HepG2 (cell line): ENCODE data around the gene PIRT. TPM values are rescaled to one million over a fixed set of nuclear protein-coding genes. Genes with fewer than 3 reads are reported as not detected.

Experiments
- ATAC-seq: fragments of 200-7000 bp; cut with Tn5 transposase; 3 replicates; pipeline ENCODE4 v1.9.1; 2020; ENCODE audit warnings: mild to moderate bottlenecking, moderate library complexity
- BruUV-seq: library from RNA; stranded (reverse); fragments of 400-500 nt; replicated peaks from 2 replicates; lab custom pipeline; 2021; lab: Mats Ljungman, UMichigan
- CTCF ChIA-PET: fragments of 300-600 bp; formaldehyde crosslinking; extraction: SDS; loops from one replicate; lab custom pipeline; 2021; ENCODE audit warnings: low total read pairs, inconsistent platforms, low intra/inter-chr PET ratio; lab: Yijun Ruan, JAX
- POLR2A ChIA-PET: fragments of 350-600 bp; sonication (Branson Sonifier 250); formaldehyde crosslinking; loops from one replicate; lab custom pipeline; 2020; ENCODE audit warnings: antibody characterized with exemption, inconsistent platforms; lab: Yijun Ruan, JAX
- DNase-seq: peaks from one replicate; pipeline ENCODE4 v3.0.0-alpha.2; 2015; ENCODE audit warnings: low spot score
- FAIRE-seq: peaks from 3 replicates; lab custom pipeline; 2011; peaks lifted over from hg19 to GRCh38; lab: Jason Lieb, UNC
- H2AFZ ChIP-seq: one replicate; pipeline ENCODE4 v1.6.1; 2011; ENCODE audit warnings: low read length, inconsistent platforms
- H3K27ac ChIP-seq: fragments of 300-600 bp; 3 replicates; pipeline ENCODE4 v1.8.0; 2011; ENCODE audit warnings: mixed run types, mild to moderate bottlenecking, mixed read lengths, low read length, inconsistent platforms; ENCODE audit not compliant: insufficient read depth; ENCODE audit errors: extremely low read length
- H3K27me3 ChIP-seq, 2 experiments: fragments of 200-600 bp in 1 of 2; 2 replicates in 1 of 2; 3 replicates in 1 of 2; pipeline versions ENCODE4 v1.6.0 to v1.8.0; 2011; ENCODE audit warnings: low read length in 2 of 2, mild to moderate bottlenecking in 2 of 2, moderate library complexity in 2 of 2, inconsistent platforms in 1 of 2; ENCODE audit not compliant: insufficient read depth in 2 of 2, control insufficient read depth in 1 of 2
- H3K36me3 ChIP-seq, 2 experiments: fragments of 200-600 bp in 1 of 2; replicated peaks in 1 of 2; 2 replicates in 1 of 2; 3 replicates in 1 of 2; pipeline versions ENCODE4 v1.5.1 to v1.8.0; 2011; ENCODE audit warnings: low read length in 2 of 2, inconsistent platforms in 1 of 2; ENCODE audit not compliant: insufficient read depth in 2 of 2, control insufficient read depth in 1 of 2
- H3K4me1 ChIP-seq: 2 replicates; pipeline ENCODE4 v1.5.1; 2012; ENCODE audit warnings: low read length, inconsistent platforms; ENCODE audit not compliant: insufficient read depth
- H3K4me2 ChIP-seq: 2 replicates; pipeline ENCODE4 v1.6.0; 2011; ENCODE audit warnings: low read depth, low read length, inconsistent platforms
- H3K4me3 ChIP-seq, 3 experiments: fragments of 200-600 bp in 1 of 3; sonication (generic), shearing (Covaris generic) in 1 of 3; replicated peaks in 1 of 3; 2 replicates each; pipeline ENCODE4 v1.5.1; 2011 to 2016; ENCODE audit warnings: low read length in 3 of 3, inconsistent platforms in 2 of 3, low read depth in 2 of 3, mild to moderate bottlenecking in 2 of 3, control low read depth in 1 of 3, mixed read lengths in 1 of 3; ENCODE audit not compliant: insufficient read depth in 1 of 3
- H3K79me2 ChIP-seq: one replicate; pipeline ENCODE4 v1.6.1; 2011; ENCODE audit warnings: low read length, inconsistent platforms; ENCODE audit not compliant: insufficient read depth
- H3K9ac ChIP-seq: 2 replicates; pipeline ENCODE4 v1.6.0; 2011; ENCODE audit warnings: mild to moderate bottlenecking, low read depth, low read length, inconsistent platforms; ENCODE audit not compliant: insufficient read depth
- H3K9me3 ChIP-seq: 2 replicates; pipeline ENCODE4 v1.5.1; 2012; ENCODE audit warnings: mild to moderate bottlenecking, low read length
- H4K20me1 ChIP-seq: 2 replicates; pipeline ENCODE4 v1.6.0; 2011; ENCODE audit warnings: inconsistent platforms, mild to moderate bottlenecking, low read length, moderate library complexity; ENCODE audit not compliant: insufficient read depth
- CREBL2 ChIP-seq: sonication (generic); formaldehyde crosslinking; IDR thresholded peaks from 2 replicates; pipeline ENCODE4 v1.8.1; 2023; ENCODE audit warnings: missing genetic modification reagents, mild to moderate bottlenecking, borderline replicate concordance
- GATAD1 ChIP-seq: IDR thresholded peaks from 2 replicates; pipeline ENCODE4 v1.6.1; 2016; ENCODE audit warnings: missing genetic modification reagents, missing compliant biosample characterization
- MNT ChIP-seq: fragments of 450-650 bp; IDR thresholded peaks from 2 replicates; pipeline ENCODE4 v1.6.1; 2016
- NFRKB ChIP-seq: fragments of 450-650 bp; IDR thresholded peaks from 2 replicates; pipeline ENCODE4 v1.6.1; 2017
- NR2C2 ChIP-seq: sonication (generic); formaldehyde crosslinking; IDR thresholded peaks from 2 replicates; pipeline ENCODE4 v1.4.0; 2020; ENCODE audit warnings: missing genetic modification reagents, mild to moderate bottlenecking, moderate library complexity, borderline replicate concordance
- POLR2AphosphoS5 ChIP-seq: IDR thresholded peaks from 2 replicates; pipeline ENCODE4 v1.6.1; 2012; ENCODE audit warnings: low read depth, low read length
- RARG ChIP-seq: sonication (generic); formaldehyde crosslinking; IDR thresholded peaks from 2 replicates; pipeline ENCODE4 v1.4.0; 2020; ENCODE audit warnings: low read depth, mild to moderate bottlenecking, missing genetic modification reagents
- SOX5 ChIP-seq: IDR thresholded peaks from 2 replicates; pipeline ENCODE4 v1.6.1; 2016; ENCODE audit warnings: borderline replicate concordance
- ZKSCAN8 ChIP-seq: IDR thresholded peaks from 2 replicates; pipeline ENCODE4 v1.6.1; 2016; ENCODE audit warnings: borderline replicate concordance, missing genetic modification reagents, missing compliant biosample characterization
- ZNF18 ChIP-seq: sonication (generic); formaldehyde crosslinking; IDR thresholded peaks from 2 replicates; pipeline ENCODE4 v1.8.0; 2022; ENCODE audit warnings: mild to moderate bottlenecking, missing genetic modification reagents; ENCODE audit not compliant: insufficient replicate concordance
- ZNF232 ChIP-seq: sonication (generic); formaldehyde crosslinking; IDR thresholded peaks from 2 replicates; pipeline ENCODE4 v1.4.0; 2020; ENCODE audit warnings: missing genetic modification reagents, borderline replicate concordance
- ZNF331 ChIP-seq: sonication (generic); formaldehyde crosslinking; IDR thresholded peaks from 2 replicates; pipeline ENCODE4 v1.4.0; 2020; ENCODE audit warnings: missing genetic modification reagents
- ZNF652 ChIP-seq: IDR thresholded peaks from 2 replicates; pipeline ENCODE4 v1.6.1; 2016; ENCODE audit warnings: low read depth, borderline replicate concordance
- ZNF720 ChIP-seq: sonication (generic); formaldehyde crosslinking; IDR thresholded peaks from 2 replicates; pipeline ENCODE4 v1.4.0; 2020; ENCODE audit warnings: missing genetic modification reagents
- ZNF775 ChIP-seq: sonication (generic); formaldehyde crosslinking; IDR thresholded peaks from 2 replicates; pipeline ENCODE4 v1.4.0; 2020; ENCODE audit warnings: missing genetic modification reagents, mild to moderate bottlenecking, moderate library complexity, borderline replicate concordance
- ZNF816 ChIP-seq: sonication (generic); formaldehyde crosslinking; IDR thresholded peaks from 2 replicates; pipeline ENCODE4 v1.8.0; 2022; ENCODE audit warnings: missing genetic modification reagents, mild to moderate bottlenecking, borderline replicate concordance
- WGBS: methylation state at CpG from one replicate; pipeline ENCODE4 v1.1.6; 2017; ENCODE audit warnings: low lambda C conversion rate; 5-methylcytosine and 5-hydroxymethylcytosine counted together
- in situ Hi-C: cut with HindIII; loops from 2 replicates; pipeline ENCODE4 v1.10.0; 2017; ENCODE audit warnings: low pct_unique_long_range_greater_than_20kb; ENCODE audit not compliant: extremely low pct_ligation_motif_present
- intact Hi-C: fragments of 100-400 bp; cut with micrococcal nuclease; formaldehyde crosslinking; loops from one replicate; pipeline ENCODE4 v1.10.0; 2022; ENCODE audit not compliant: unreplicated experiment
- polyA plus RNA-seq, 8 experiments: library from polyadenylated mRNA; depleted of rRNA in 3 of 8; stranded (reverse) in 7 of 8; unstranded in 1 of 8; fragments of >200 nt; fragmentation: Illumina TruSeq in 4 of 8; extraction: Trizol in 4 of 8; gene quantifications; 2 replicates each; pipeline versions ENCODE4 v1.2.1 to v1.2.3, GENCODE V29; 2011 to 2016; ENCODE audit warnings: low read depth in 4 of 8, missing spikeins in 1 of 8, mixed read lengths in 1 of 8; ENCODE audit not compliant: insufficient read depth in 1 of 8
- total RNA-seq, 5 experiments: library from RNA; depleted of rRNA; stranded (reverse); fragments of >200 nt; fragmentation: Illumina TruSeq; extraction: Trizol; gene quantifications; 2 replicates each; pipeline ENCODE4 v1.2.3, GENCODE V29; 2016; ENCODE audit warnings: low read depth in 1 of 5

The PIRT gene
- total and polyA plus RNA-seq, 2 of the 13 experiments (the other 11 are each of a cell fraction or from before 2014, with no cell fraction given) = not detected

GRCh38 chr17:10812674-10813073 lies 25.2 kb downstream of the PIRT start:
- POLR2A ChIA-PET = no interaction called here
- no TSS peak for BruUV-seq
- Histone ChIP-seq H3K4me2 (no peak overlapping the region), H3K36me3 (no peaks in the 10 kb centered on the region), H3K27ac (no peak overlapping the region), H3K27me3 (0 out of 5 replicates have a peak, but pooled peaks cover 0 to 1% of the 10 kb centered on the region in 2 experiments), H3K4me1 (no peaks in the 10 kb centered on the region), H3K79me2 (no peaks in the 10 kb centered on the region), H2AFZ (no peak overlapping the region), H3K4me3 (no peak overlapping the region), H3K9me3 (no peaks in the 10 kb centered on the region), H4K20me1 (no peaks in the 10 kb centered on the region), H3K9ac (no peak overlapping the region)
- no peak for FAIRE-seq
- in situ Hi-C loops (no loop called here), intact Hi-C loops (no loop called here)
- DNase-seq = no peak
- no peak for ATAC-seq
- 65% methylated on average over 2 of the region's 5 CpGs for WGBS
- CTCF ChIA-PET = no interaction called here
- TF ChIP-seq NFRKB (no peak), ZNF720 (CRISPR knock-in tag) (no peak)

GRCh38 chr17:10809605-10810004 lies 28.3 kb downstream of the PIRT start:
- BruUV-seq = no TSS peak
- 65% methylated on average over 4 of the region's 4 CpGs for WGBS
- Histone ChIP-seq H3K4me3 (no peak overlapping the region), H3K36me3 (no peaks in the 10 kb centered on the region), H3K79me2 (no peaks in the 10 kb centered on the region), H3K4me2 (no peak overlapping the region), H3K27me3 (no peaks in the 10 kb centered on the region), H4K20me1 (no peaks in the 10 kb centered on the region), H3K9me3 (no peaks in the 10 kb centered on the region), H3K4me1 (no peaks in the 10 kb centered on the region), H3K27ac (no peak overlapping the region), H3K9ac (no peak overlapping the region), H2AFZ (no peak overlapping the region)
- in situ Hi-C loops (no loop called here), intact Hi-C loops (no loop called here)
- ChIA-PET CTCF (no interaction called here), POLR2A (no interaction called here)
- DNase-seq (no peak), ATAC-seq (no peak), FAIRE-seq (no peak)
- TF ChIP-seq RARG (CRISPR knock-in tag) = no peak
- TF ChIP-seq NR2C2 (CRISPR knock-in tag) = no peak
- TF ChIP-seq ZNF652 (CRISPR knock-in tag) = no peak
- TF ChIP-seq GATAD1 = no peak
- no peak for TF ChIP-seq ZNF232 (CRISPR knock-in tag)
- TF ChIP-seq POLR2AphosphoS5 = no peak
- no peak for TF ChIP-seq ZNF775 (CRISPR knock-in tag)
- no peak for TF ChIP-seq SOX5 (CRISPR knock-in tag)
- TF ChIP-seq MNT = no peak
- no peak for TF ChIP-seq ZNF816 (CRISPR knock-in tag)
- no peak for TF ChIP-seq ZKSCAN8 (CRISPR knock-in tag)
- TF ChIP-seq CREBL2 (CRISPR knock-in tag) = no peak
- no peak for TF ChIP-seq ZNF18 (CRISPR knock-in tag)
- no peak for TF ChIP-seq ZNF331 (CRISPR knock-in tag)
